ENCODE measurements around the gene BCDIN3D. TPM values are rescaled to one million over a fixed set of nuclear protein-coding genes. Genes with fewer than 3 reads are reported as not detected.

Gene BCDIN3D
- total RNA-seq, 1 donor from 2014 or later: 5.3 TPM

- DNase-seq (ENCODE audit: low spot score in 2 of 2, unreplicated experiment in 2 of 2): no peak
- no peaks in the 10 kb centered on the region for H3K27me3 Mint-ChIP-seq (ENCODE audit: low read depth)
- no peaks in the 10 kb centered on the region for H3K9me3 Mint-ChIP-seq
- peak; percentile 33 for TF ChIP-seq CTCF (IDR thresholded peaks at IDR 0.05; ENCODE audit: unreplicated experiment)
- peaks cover 20% of the 10 kb centered on the region for H3K4me1 Mint-ChIP-seq
- no peak overlapping the region for H3K27ac Mint-ChIP-seq
- H3K36me3 Mint-ChIP-seq: peaks cover 2% of the 10 kb centered on the region
- H3K4me3 Mint-ChIP-seq: no peak overlapping the region
These were observed 3.8 kb downstream of the BCDIN3D start for GRCh38 chr12:49838973-49839633.

GRCh38 chr12:49832836-49833421 lies 10.0 kb downstream of the BCDIN3D start:
- no peak for DNase-seq (ENCODE audit: low spot score in 2 of 2, unreplicated experiment in 2 of 2)
- Mint-ChIP-seq H3K36me3 (peaks cover 2% of the 10 kb centered on the region), H3K9me3 (no peaks in the 10 kb centered on the region), H3K4me1 (peaks cover 11% of the 10 kb centered on the region), H3K27me3 (ENCODE audit: low read depth) (no peaks in the 10 kb centered on the region), H3K27ac (no peak overlapping the region), H3K4me3 (no peak overlapping the region)
- no peak for TF ChIP-seq CTCF (IDR thresholded peaks at IDR 0.05; ENCODE audit: unreplicated experiment)

DNA sequence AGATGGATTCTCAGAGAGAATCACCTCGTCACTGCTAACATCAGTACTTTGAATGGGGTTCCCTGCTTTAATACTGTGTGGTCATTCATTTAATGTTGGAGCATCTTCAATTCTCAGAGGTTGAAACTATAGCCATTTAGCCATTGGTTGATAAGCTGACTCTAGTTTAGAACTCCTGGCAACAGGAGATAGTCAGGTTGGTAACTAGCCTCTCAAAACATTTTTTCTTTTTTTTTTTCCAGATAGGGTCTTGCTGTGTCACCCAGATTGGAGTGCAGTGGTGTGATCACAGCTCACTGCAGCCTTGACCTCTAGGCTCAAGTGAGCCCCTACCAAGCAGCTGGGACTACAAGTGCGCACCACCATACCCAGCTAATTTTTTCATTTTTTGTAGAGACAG lies 11.2 kb downstream of the BCDIN3D start:
- Mint-ChIP-seq H3K4me3 (no peak overlapping the region), H3K36me3 (no peaks in the 10 kb centered on the region), H3K27ac (no peak overlapping the region), H3K4me1 (peaks cover 17% of the 10 kb centered on the region), H3K27me3 (ENCODE audit: low read depth) (no peaks in the 10 kb centered on the region), H3K9me3 (no peaks in the 10 kb centered on the region)
- DNase-seq (ENCODE audit: low spot score in 2 of 2, unreplicated experiment in 2 of 2): no peak
- no peak for TF ChIP-seq CTCF (IDR thresholded peaks at IDR 0.05; ENCODE audit: unreplicated experiment)

DNA sequence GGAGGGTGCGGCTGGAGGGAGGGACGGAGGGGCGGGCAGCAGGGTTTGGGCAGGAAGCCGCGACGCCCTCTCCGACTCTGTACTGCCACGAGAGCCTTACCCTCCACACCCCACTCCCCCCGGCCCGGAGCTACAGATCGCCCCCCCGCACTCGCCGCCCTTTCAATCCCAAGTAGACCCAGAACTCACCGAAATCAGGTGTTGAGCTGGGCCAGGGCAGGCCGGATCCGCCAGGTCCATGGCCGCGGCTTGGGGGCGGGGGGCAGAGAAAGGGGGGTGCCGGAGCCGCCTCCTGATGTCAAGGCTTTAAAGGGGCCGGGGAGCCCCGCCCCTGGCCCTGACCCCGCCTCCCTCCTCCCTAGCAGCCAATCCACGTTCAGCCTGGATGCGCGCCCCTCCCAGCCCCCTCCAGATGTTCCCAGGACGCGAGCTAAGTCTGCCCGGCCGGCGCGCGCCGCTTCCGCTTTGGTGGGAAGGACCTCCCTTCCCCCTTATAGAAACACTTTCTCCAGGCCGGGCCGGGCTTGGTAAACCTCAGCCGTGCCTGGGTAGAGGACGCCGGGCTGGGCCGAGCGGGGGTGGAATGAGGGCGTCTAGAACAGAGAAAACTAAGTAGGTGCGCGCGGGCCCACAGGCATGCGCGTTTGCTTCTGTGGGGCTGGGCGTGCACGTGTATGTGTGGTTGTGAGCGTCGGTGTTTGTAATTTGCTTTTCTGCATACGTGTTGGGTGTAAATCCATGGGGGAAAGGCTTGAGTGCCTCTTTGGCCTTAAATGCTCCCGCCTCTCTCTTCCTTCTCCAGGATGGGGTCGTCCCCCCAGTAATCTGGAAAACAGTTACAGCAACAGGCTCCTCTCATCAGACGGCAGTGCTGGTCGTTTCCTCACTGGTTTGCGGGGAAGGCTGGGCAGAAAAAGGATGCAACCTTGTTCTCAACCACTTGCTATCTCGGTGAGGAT lies 14.5 kb downstream of the BCDIN3D start, which contains the start of gene NCKAP5L:
Gene NCKAP5L (minus strand): TSS at position 281 of the 959 bp plus-strand sequence. CDS start 24,369 bp downstream, outside the sequence.
- Mint-ChIP-seq H3K4me1 (peaks cover 28% of the 10 kb centered on the region), H3K36me3 (no peaks in the 10 kb centered on the region)
- peak; percentile 93 to 96 for DNase-seq (ENCODE audit: low spot score in 2 of 2, unreplicated experiment in 2 of 2)

More for the DNA sequence above, 14.5 kb downstream of the BCDIN3D start, which contains the start of gene NCKAP5L:
- H3K27ac Mint-ChIP-seq: peak within 1 kb of the TSS; percentile 99
- H3K9me3 Mint-ChIP-seq: no peaks in the 10 kb centered on the region
- H3K4me3 Mint-ChIP-seq: peak within 1 kb of the TSS; percentile 91
- no peaks in the 10 kb centered on the region for H3K27me3 Mint-ChIP-seq (ENCODE audit: low read depth)
- TF ChIP-seq CTCF (IDR thresholded peaks at IDR 0.05; ENCODE audit: unreplicated experiment): no peak

Measured in mesothelial cell of epicardium (in vitro differentiated cells).